ENCODE measurements around the gene PTGER1. TPM values are rescaled to one million over a fixed set of nuclear protein-coding genes. Genes with fewer than 3 reads are reported as not detected.
A peak's percentile ranks its signal among the peaks of the same experiment; 100 is the strongest.

PTGER1 gene
- total RNA-seq, 1 donor from 2014 or later: 0.34 TPM

DNA sequence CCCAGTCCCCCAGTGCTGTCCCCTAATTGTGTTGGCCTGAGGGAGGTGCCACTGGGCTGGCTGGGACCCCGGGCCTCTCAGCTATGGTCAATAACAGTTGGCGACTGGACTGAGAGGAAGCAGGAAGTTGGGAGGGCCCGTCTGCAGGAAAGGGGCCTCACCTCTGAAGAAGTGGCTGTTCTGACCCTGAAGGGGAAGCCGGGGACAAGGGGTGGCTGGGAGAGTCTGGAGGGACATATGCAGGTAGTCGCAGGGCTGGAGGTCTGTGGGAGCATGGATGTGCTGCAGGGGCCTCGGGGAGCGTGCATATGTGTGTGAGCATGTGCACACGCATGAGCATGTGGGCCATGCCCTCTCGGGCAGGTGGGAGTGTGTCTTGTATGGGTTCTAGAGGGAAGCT is 36.1 kb downstream of the PTGER1 start:
- peaks cover 13% of the 10 kb centered on the region for H3K4me1 Mint-ChIP-seq (ENCODE audit: low read depth)
- no peak overlapping the region for H3K4me3 Mint-ChIP-seq (ENCODE audit: low read depth)
- H3K27ac Mint-ChIP-seq: no peak overlapping the region
- H3K27me3 Mint-ChIP-seq: no peaks in the 10 kb centered on the region
- H3K9me3 Mint-ChIP-seq (ENCODE audit: low read depth): no peaks in the 10 kb centered on the region
- no peak for DNase-seq (ENCODE audit: low spot score, unreplicated experiment)
- TF ChIP-seq, protein P1, sequence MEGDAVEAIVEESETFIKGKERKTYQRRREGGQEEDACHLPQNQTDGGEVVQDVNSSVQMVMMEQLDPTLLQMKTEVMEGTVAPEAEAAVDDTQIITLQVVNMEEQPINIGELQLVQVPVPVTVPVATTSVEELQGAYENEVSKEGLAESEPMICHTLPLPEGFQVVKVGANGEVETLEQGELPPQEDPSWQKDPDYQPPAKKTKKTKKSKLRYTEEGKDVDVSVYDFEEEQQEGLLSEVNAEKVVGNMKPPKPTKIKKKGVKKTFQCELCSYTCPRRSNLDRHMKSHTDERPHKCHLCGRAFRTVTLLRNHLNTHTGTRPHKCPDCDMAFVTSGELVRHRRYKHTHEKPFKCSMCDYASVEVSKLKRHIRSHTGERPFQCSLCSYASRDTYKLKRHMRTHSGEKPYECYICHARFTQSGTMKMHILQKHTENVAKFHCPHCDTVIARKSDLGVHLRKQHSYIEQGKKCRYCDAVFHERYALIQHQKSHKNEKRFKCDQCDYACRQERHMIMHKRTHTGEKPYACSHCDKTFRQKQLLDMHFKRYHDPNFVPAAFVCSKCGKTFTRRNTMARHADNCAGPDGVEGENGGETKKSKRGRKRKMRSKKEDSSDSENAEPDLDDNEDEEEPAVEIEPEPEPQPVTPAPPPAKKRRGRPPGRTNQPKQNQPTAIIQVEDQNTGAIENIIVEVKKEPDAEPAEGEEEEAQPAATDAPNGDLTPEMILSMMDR (IDR thresholded peaks at IDR 0.05; ENCODE audit: unreplicated experiment): no peak
- peaks cover 7% of the 10 kb centered on the region for H3K36me3 Mint-ChIP-seq (ENCODE audit: insufficient read depth)

DNA sequence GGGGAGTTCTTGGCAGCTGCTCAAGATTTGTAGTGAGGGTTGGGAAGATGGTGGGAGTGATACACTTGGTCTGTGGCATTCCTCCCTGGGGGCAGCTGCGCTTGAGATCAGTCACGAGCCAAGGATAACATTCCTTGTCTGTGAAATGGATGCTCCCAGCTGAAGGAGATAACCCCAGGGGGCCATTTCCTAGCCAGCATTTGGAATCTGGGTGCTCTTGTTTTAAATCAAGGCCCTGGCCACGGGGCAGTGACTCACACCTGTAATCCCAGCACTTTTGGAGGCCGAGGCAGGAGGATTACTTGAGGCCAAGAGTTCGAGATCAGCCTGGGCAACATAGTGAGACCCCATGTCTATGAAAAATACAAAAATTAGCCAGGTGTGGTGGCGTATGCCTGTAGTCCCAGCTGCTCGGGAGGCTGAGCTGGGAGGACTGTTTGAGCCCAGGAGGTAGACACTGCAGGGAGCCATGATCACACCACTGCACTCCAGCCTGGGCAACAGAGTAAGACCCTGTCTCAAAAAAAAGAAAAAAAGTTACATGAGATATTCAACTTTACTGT is 37.5 kb downstream of the PTGER1 start:
- Mint-ChIP-seq H3K36me3 (ENCODE audit: insufficient read depth) (peaks cover 2% of the 10 kb centered on the region), H3K4me3 (ENCODE audit: low read depth) (no peak overlapping the region), H3K27ac (no peak overlapping the region), H3K9me3 (ENCODE audit: low read depth) (no peaks in the 10 kb centered on the region), H3K27me3 (no peaks in the 10 kb centered on the region), H3K4me1 (ENCODE audit: low read depth) (peaks cover 13% of the 10 kb centered on the region)
- TF ChIP-seq, protein P1 (IDR thresholded peaks at IDR 0.05; ENCODE audit: unreplicated experiment): no peak
- DNase-seq (ENCODE audit: low spot score, unreplicated experiment): no peak

DNA sequence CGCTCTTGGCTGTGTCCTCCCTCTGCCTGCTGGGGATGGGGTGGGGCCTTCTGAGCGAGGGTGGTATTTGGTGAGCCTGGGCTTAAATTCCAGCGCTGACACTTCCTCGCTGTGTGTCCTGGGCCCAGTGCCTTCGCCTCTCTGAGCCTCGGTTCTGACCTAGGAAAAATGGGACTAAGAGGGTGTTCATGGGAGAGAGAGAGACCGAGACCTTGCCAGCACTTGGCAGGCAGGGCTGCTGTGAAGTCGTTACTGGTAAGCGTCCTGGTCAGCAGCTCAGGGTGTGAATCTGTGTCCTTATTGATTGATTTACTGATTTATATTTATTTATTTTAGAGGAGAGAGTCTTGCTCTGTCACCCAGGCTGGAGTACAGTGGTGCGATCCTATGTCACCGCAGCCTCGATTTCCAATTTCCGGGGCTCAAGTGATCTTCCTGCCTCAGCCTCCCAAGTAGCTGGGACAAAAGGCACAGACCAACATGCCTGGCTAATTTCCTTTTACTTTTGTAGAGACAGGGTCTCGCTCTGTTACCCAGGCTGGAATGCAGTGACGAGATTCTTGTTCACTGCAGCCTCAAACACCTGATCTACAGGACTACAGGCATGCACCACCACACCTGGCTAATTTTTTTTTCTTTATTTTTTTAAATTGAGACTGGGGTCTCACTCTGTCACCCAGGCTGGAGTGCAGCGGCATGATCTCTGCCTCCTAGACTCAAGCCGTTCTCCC is 39.7 kb downstream of the PTGER1 start:
- Mint-ChIP-seq H3K36me3 (ENCODE audit: insufficient read depth) (peaks cover 2% of the 10 kb centered on the region), H3K4me1 (ENCODE audit: low read depth) (peaks cover 13% of the 10 kb centered on the region), H3K9me3 (ENCODE audit: low read depth) (no peaks in the 10 kb centered on the region)

DNA sequence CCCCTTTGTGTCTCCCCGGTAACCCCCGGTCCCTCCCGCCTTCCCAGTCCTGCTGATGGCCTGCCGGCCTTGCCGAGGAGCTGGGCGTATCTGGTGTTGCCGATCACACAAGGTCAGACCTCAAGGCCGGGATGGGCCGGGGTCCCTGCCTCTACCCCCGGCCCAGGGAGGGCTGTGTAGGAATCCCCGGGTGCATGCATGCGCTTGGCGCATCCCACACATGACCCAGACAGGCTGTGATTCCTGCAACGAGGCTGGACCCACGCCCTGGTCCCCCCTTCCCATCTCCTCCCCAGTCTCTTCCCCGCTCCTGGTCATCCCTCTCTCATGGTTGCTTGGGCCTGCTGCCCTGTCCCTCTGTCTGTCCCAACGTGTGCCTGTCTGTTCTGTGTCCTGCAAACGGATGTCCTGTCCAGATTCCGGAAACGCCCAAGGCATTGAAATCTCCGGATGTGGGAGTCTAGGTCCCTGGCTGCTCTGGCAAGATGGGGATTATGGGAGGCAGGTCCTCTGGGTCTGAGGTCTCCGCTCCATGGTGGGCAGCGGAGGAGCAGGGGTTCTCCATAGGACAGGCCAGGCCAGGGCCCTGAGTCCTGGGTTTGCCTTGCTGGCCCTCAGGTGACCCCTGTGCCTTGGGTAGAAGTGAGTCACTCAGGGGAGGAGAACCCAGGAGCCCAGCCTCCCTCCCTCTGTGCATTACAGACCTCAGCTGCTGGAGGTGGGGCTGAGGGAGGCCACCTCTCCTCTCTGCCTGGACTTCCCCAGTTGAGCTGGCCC is 40.4 kb downstream of the PTGER1 start:
- H3K27ac Mint-ChIP-seq: peak overlapping the region; percentile 84
- no peak for DNase-seq (ENCODE audit: low spot score, unreplicated experiment)
- peaks cover 2% of the 10 kb centered on the region for H3K36me3 Mint-ChIP-seq (ENCODE audit: insufficient read depth)
- H3K27me3 Mint-ChIP-seq: peaks cover 9% of the 10 kb centered on the region
- H3K4me1 Mint-ChIP-seq (ENCODE audit: low read depth): peaks cover 13% of the 10 kb centered on the region
- no peaks in the 10 kb centered on the region for H3K9me3 Mint-ChIP-seq (ENCODE audit: low read depth)
- H3K4me3 Mint-ChIP-seq (ENCODE audit: low read depth): peak overlapping the region; percentile 75
- TF ChIP-seq, protein P1 (IDR thresholded peaks at IDR 0.05; ENCODE audit: unreplicated experiment): no peak

More for the DNA sequence above, 39.7 kb downstream of the PTGER1 start:
- Mint-ChIP-seq H3K27ac (peak overlapping the region; percentile 10), H3K27me3 (peaks cover 8% of the 10 kb centered on the region), H3K4me3 (ENCODE audit: low read depth) (peak overlapping the region; percentile 75)
- TF ChIP-seq, protein P1 (IDR thresholded peaks at IDR 0.05; ENCODE audit: unreplicated experiment): no peak
- no peak for DNase-seq (ENCODE audit: low spot score, unreplicated experiment)
